ENCODE measurements around the gene FOXN3.

GRCh38 chr14:89107626-89108025, 309.4 kb downstream of the FOXN3 start:
- TF ChIP-seq CTCF (IDR thresholded peaks at IDR 0.05), result no peak
- no peak for TF ChIP-seq POLR2A (IDR thresholded peaks at IDR 0.05)

Data from lower leg skin (tissue), 3 donors.